ENCODE measurements around the gene SYCE1.
A peak's percentile ranks its signal among the peaks of the same experiment; 100 is the strongest.
"Not testable (repeated sequence)": the region's sequence is repeated elsewhere in the genome, so short reads cannot be mapped to it uniquely, and the experiment has no call there.

The SYCE1 gene

GRCh38 chr10:133577037-133577436 lies 11.7 kb upstream of the SYCE1 start:
- H3K4me3 ChIP-seq (ENCODE audit: low read length); H2BK5ac ChIP-seq (ENCODE audit: low read length); H3K9ac ChIP-seq (ENCODE audit: low read length); H3K4ac ChIP-seq (ENCODE audit: low read depth, low read length); H4K8ac ChIP-seq (ENCODE audit: low read depth, low read length); H3K23ac ChIP-seq (ENCODE audit: low read length); H3K27me3 ChIP-seq (ENCODE audit: insufficient read depth, low read length, poor library complexity); H3K79me1 ChIP-seq (ENCODE audit: low read length); H2AK5ac ChIP-seq (ENCODE audit: low read length); H4K5ac ChIP-seq (ENCODE audit: low read length); H3K4me1 ChIP-seq (ENCODE audit: control insufficient read depth, low read depth, low read length); H2BK120ac ChIP-seq (ENCODE audit: low read depth, low read length); H2BK15ac ChIP-seq (replicated peaks; ENCODE audit: low read depth); H3K79me2 ChIP-seq (ENCODE audit: control insufficient read depth, insufficient read depth, low read length); H3K18ac ChIP-seq (ENCODE audit: low read length); DNase-seq; H3K27ac ChIP-seq (ENCODE audit: low read depth, low read length); H3K56ac ChIP-seq (ENCODE audit: low read length); H3K36me3 ChIP-seq (ENCODE audit: control insufficient read depth, insufficient read depth, low read length); H3K4me2 ChIP-seq (ENCODE audit: low read length): not testable (repeated sequence)
- no CpG with 5 or more reads among the region's 31 CpGs for WGBS (ENCODE audit: extremely low coverage, insufficient coverage, low lambda C conversion rate)

GRCh38 chr10:133573460-133573859 lies 8.1 kb upstream of the SYCE1 start:
- H3K4me1 ChIP-seq (ENCODE audit: control insufficient read depth, low read depth, low read length); H3K9ac ChIP-seq (ENCODE audit: low read length); H4K8ac ChIP-seq (ENCODE audit: low read depth, low read length); H3K79me1 ChIP-seq (ENCODE audit: low read length); H4K5ac ChIP-seq (ENCODE audit: low read length); H3K4me2 ChIP-seq (ENCODE audit: low read length); H2BK5ac ChIP-seq (ENCODE audit: low read length); H3K4me3 ChIP-seq (ENCODE audit: low read length); H3K4ac ChIP-seq (ENCODE audit: low read depth, low read length); H3K79me2 ChIP-seq (ENCODE audit: control insufficient read depth, insufficient read depth, low read length); H3K56ac ChIP-seq (ENCODE audit: low read length); H2BK120ac ChIP-seq (ENCODE audit: low read depth, low read length); H3K36me3 ChIP-seq (ENCODE audit: control insufficient read depth, insufficient read depth, low read length); H2AK5ac ChIP-seq (ENCODE audit: low read length); H3K23ac ChIP-seq (ENCODE audit: low read length); H3K27ac ChIP-seq (ENCODE audit: low read depth, low read length); H3K27me3 ChIP-seq (ENCODE audit: insufficient read depth, low read length, poor library complexity); H2BK15ac ChIP-seq (replicated peaks; ENCODE audit: low read depth); H3K18ac ChIP-seq (ENCODE audit: low read length): not testable (repeated sequence)
- DNase-seq, result peak; percentile 3
- no CpG with 5 or more reads among the region's 1 CpG for WGBS (ENCODE audit: extremely low coverage, insufficient coverage, low lambda C conversion rate)

GRCh38 chr10:133572055-133572454 lies 6.7 kb upstream of the SYCE1 start:
- H3K18ac ChIP-seq (ENCODE audit: low read length); H3K27me3 ChIP-seq (ENCODE audit: insufficient read depth, low read length, poor library complexity); H2BK15ac ChIP-seq (replicated peaks; ENCODE audit: low read depth); H4K8ac ChIP-seq (ENCODE audit: low read depth, low read length); H3K4me2 ChIP-seq (ENCODE audit: low read length); H3K4ac ChIP-seq (ENCODE audit: low read depth, low read length); H2BK120ac ChIP-seq (ENCODE audit: low read depth, low read length); H3K56ac ChIP-seq (ENCODE audit: low read length); H3K4me3 ChIP-seq (ENCODE audit: low read length); H3K9ac ChIP-seq (ENCODE audit: low read length); H3K79me2 ChIP-seq (ENCODE audit: control insufficient read depth, insufficient read depth, low read length); DNase-seq; H3K79me1 ChIP-seq (ENCODE audit: low read length); H2AK5ac ChIP-seq (ENCODE audit: low read length); H3K36me3 ChIP-seq (ENCODE audit: control insufficient read depth, insufficient read depth, low read length); H3K4me1 ChIP-seq (ENCODE audit: control insufficient read depth, low read depth, low read length); H3K23ac ChIP-seq (ENCODE audit: low read length); H4K5ac ChIP-seq (ENCODE audit: low read length); H2BK5ac ChIP-seq (ENCODE audit: low read length); H3K27ac ChIP-seq (ENCODE audit: low read depth, low read length): not testable (repeated sequence)
- WGBS (ENCODE audit: extremely low coverage, insufficient coverage, low lambda C conversion rate), result no CpG with 5 or more reads among the region's 11 CpGs

- H3K56ac ChIP-seq (ENCODE audit: low read length); H3K9ac ChIP-seq (ENCODE audit: low read length); H3K27me3 ChIP-seq (ENCODE audit: insufficient read depth, low read length, poor library complexity); H2AK5ac ChIP-seq (ENCODE audit: low read length); DNase-seq; H3K4ac ChIP-seq (ENCODE audit: low read depth, low read length); H3K79me2 ChIP-seq (ENCODE audit: control insufficient read depth, insufficient read depth, low read length); H2BK15ac ChIP-seq (replicated peaks; ENCODE audit: low read depth); H3K23ac ChIP-seq (ENCODE audit: low read length); H2BK120ac ChIP-seq (ENCODE audit: low read depth, low read length); H3K27ac ChIP-seq (ENCODE audit: low read depth, low read length); H4K5ac ChIP-seq (ENCODE audit: low read length); H3K4me3 ChIP-seq (ENCODE audit: low read length); H2BK5ac ChIP-seq (ENCODE audit: low read length); H3K4me1 ChIP-seq (ENCODE audit: control insufficient read depth, low read depth, low read length); H3K79me1 ChIP-seq (ENCODE audit: low read length); H3K36me3 ChIP-seq (ENCODE audit: control insufficient read depth, insufficient read depth, low read length); H4K8ac ChIP-seq (ENCODE audit: low read depth, low read length); H3K4me2 ChIP-seq (ENCODE audit: low read length); H3K18ac ChIP-seq (ENCODE audit: low read length): not testable (repeated sequence)
- WGBS (ENCODE audit: extremely low coverage, insufficient coverage, low lambda C conversion rate), result no CpG with 5 or more reads among the region's 21 CpGs
These were observed 4.4 kb upstream of the SYCE1 start for GRCh38 chr10:133569801-133570200.

- not testable (repeated sequence) for H3K56ac ChIP-seq (ENCODE audit: low read length); H3K4me1 ChIP-seq (ENCODE audit: control insufficient read depth, low read depth, low read length); H2BK5ac ChIP-seq (ENCODE audit: low read length); H3K4me2 ChIP-seq (ENCODE audit: low read length); H3K27me3 ChIP-seq (ENCODE audit: insufficient read depth, low read length, poor library complexity); H2BK120ac ChIP-seq (ENCODE audit: low read depth, low read length); H3K27ac ChIP-seq (ENCODE audit: low read depth, low read length); H3K23ac ChIP-seq (ENCODE audit: low read length); H4K5ac ChIP-seq (ENCODE audit: low read length); DNase-seq; H3K4me3 ChIP-seq (ENCODE audit: low read length); H3K79me2 ChIP-seq (ENCODE audit: control insufficient read depth, insufficient read depth, low read length); H3K79me1 ChIP-seq (ENCODE audit: low read length); H4K8ac ChIP-seq (ENCODE audit: low read depth, low read length); H2AK5ac ChIP-seq (ENCODE audit: low read length); H3K18ac ChIP-seq (ENCODE audit: low read length); H3K4ac ChIP-seq (ENCODE audit: low read depth, low read length); H2BK15ac ChIP-seq (replicated peaks; ENCODE audit: low read depth); H3K9ac ChIP-seq (ENCODE audit: low read length); H3K36me3 ChIP-seq (ENCODE audit: control insufficient read depth, insufficient read depth, low read length)
- no CpG with 5 or more reads among the region's 80 CpGs for WGBS (ENCODE audit: extremely low coverage, insufficient coverage, low lambda C conversion rate)
These were observed 3.6 kb upstream of the SYCE1 start for GRCh38 chr10:133568831-133569527.

- Histone ChIP-seq H3K4me1 (ENCODE audit: control insufficient read depth, low read depth, low read length) (no peaks in the 10 kb centered on the region), H2BK15ac (replicated peaks; ENCODE audit: low read depth) (no peak overlapping the region), H4K5ac (ENCODE audit: low read length) (no peak overlapping the region), H4K8ac (ENCODE audit: low read depth, low read length) (no peak overlapping the region), H2BK120ac (ENCODE audit: low read depth, low read length) (no peak overlapping the region), H3K23ac (ENCODE audit: low read length) (no peak overlapping the region), H3K27ac (ENCODE audit: low read depth, low read length) (no peak overlapping the region), H2AK5ac (ENCODE audit: low read length) (no peak overlapping the region), H3K79me1 (ENCODE audit: low read length) (no peaks in the 10 kb centered on the region), H3K4me3 (ENCODE audit: low read length) (no peak overlapping the region), H3K4ac (ENCODE audit: low read depth, low read length) (no peak overlapping the region), H2BK5ac (ENCODE audit: low read length) (no peak overlapping the region), H3K18ac (ENCODE audit: low read length) (no peak overlapping the region), H3K36me3 (ENCODE audit: control insufficient read depth, insufficient read depth, low read length) (no peaks in the 10 kb centered on the region), H3K79me2 (ENCODE audit: control insufficient read depth, insufficient read depth, low read length) (no peaks in the 10 kb centered on the region), H3K4me2 (ENCODE audit: low read length) (no peak overlapping the region), H3K27me3 (ENCODE audit: insufficient read depth, low read length, poor library complexity) (no peaks in the 10 kb centered on the region), H3K9ac (ENCODE audit: low read length) (no peak overlapping the region), H3K56ac (ENCODE audit: low read length) (no peak overlapping the region)
- no CpG with 5 or more reads among the region's 22 CpGs for WGBS (ENCODE audit: extremely low coverage, insufficient coverage, low lambda C conversion rate)
- no peak for DNase-seq
These were observed 2.9 kb upstream of the SYCE1 start for GRCh38 chr10:133568287-133568614.
